OCI-LY7 (cell line): ENCODE measurements around the gene VPS45. TPM values are rescaled to one million over a fixed set of nuclear protein-coding genes. Genes with fewer than 3 reads are reported as not detected.
A peak's percentile ranks its signal among the peaks of the same experiment; 100 is the strongest.

Experiments
- BruUV-seq: library from RNA; stranded (reverse); fragments of 400-500 nt; replicated peaks from 2 replicates; lab custom pipeline; 2021; lab: Mats Ljungman, UMichigan
- CTCF ChIA-PET: fragments of 300-600 bp; sonication (Branson Sonifier 250); formaldehyde crosslinking; loops from one replicate; lab custom pipeline; 2022; ENCODE audit warnings: antibody characterized with exemption; ENCODE audit not compliant: unreplicated experiment; lab: Charles Lee
- POLR2A ChIA-PET: fragments of 300-600 bp; sonication (Branson Sonifier 250); formaldehyde crosslinking; loops from one replicate; lab custom pipeline; 2022; ENCODE audit warnings: antibody characterized with exemption; lab: Charles Lee
- DNase-seq: peaks from one replicate; pipeline ENCODE4 v3.0.0-alpha.2; 2015; ENCODE audit warnings: low spot score
- H2AFZ ChIP-seq: fragments of 200-600 bp; sonication (generic), shearing (Covaris generic); 2 replicates; pipeline ENCODE4 v1.6.1; 2014; ENCODE audit warnings: mild to moderate bottlenecking, antibody characterized with exemption, low read length, moderate library complexity
- H3K27ac ChIP-seq: fragments of 200-600 bp; sonication (generic); 2 replicates; pipeline ENCODE4 v1.5.1; 2014; ENCODE audit warnings: mixed run types, low read depth, mild to moderate bottlenecking, moderate library complexity, low read length, inconsistent platforms; ENCODE audit not compliant: poor library complexity, severe bottlenecking
- H3K36me3 ChIP-seq: fragments of 200-600 bp; sonication (generic); 2 replicates; pipeline ENCODE4 v1.6.1; 2014; ENCODE audit warnings: mild to moderate bottlenecking, antibody characterized with exemption, low read length, moderate library complexity, mixed read lengths; ENCODE audit not compliant: insufficient read depth
- H3K4me1 ChIP-seq: fragments of 200-600 bp; sonication (generic); 2 replicates; pipeline ENCODE4 v1.5.1; 2014; ENCODE audit warnings: mild to moderate bottlenecking, low read length; ENCODE audit not compliant: insufficient read depth, poor library complexity, severe bottlenecking
- H3K4me2 ChIP-seq: fragments of 200-600 bp; sonication (generic); 2 replicates; pipeline ENCODE4 v1.6.1; 2014; ENCODE audit warnings: mild to moderate bottlenecking, low read length
- H3K4me3 ChIP-seq: fragments of 200-600 bp; sonication (generic); 2 replicates; pipeline ENCODE4 v1.5.1; 2014; ENCODE audit warnings: mild to moderate bottlenecking, low read depth, low read length; ENCODE audit not compliant: poor library complexity, severe bottlenecking
- H3K79me2 ChIP-seq: fragments of 200-600 bp; sonication (generic); 2 replicates; pipeline ENCODE4 v1.6.1; 2016; ENCODE audit warnings: low read depth, mild to moderate bottlenecking, low read length, moderate library complexity, mixed read lengths; ENCODE audit not compliant: insufficient read depth
- H3K9me2 ChIP-seq: fragments of 200-600 bp; sonication (generic); 2 replicates; pipeline ENCODE4 v1.6.1; 2016; ENCODE audit warnings: mild to moderate bottlenecking, low read length, mixed read lengths; ENCODE audit not compliant: insufficient read depth
- H3K9me3 ChIP-seq: fragments of 200-600 bp; sonication (generic); 2 replicates; pipeline ENCODE4 v1.6.1; 2014; ENCODE audit warnings: mild to moderate bottlenecking, mixed run types, low read length, mixed read lengths
- H4K20me1 ChIP-seq: fragments of 200-600 bp; sonication (generic); 2 replicates; pipeline ENCODE4 v1.6.1; 2014; ENCODE audit warnings: mild to moderate bottlenecking, antibody characterized with exemption, low read length, moderate library complexity, mixed read lengths; ENCODE audit not compliant: insufficient read depth
- EZH2phosphoT487 ChIP-seq: fragments of 200-600 bp; sonication (generic); IDR thresholded peaks from 2 replicates; pipeline ENCODE4 v1.6.1; 2018; ENCODE audit warnings: low read depth, borderline replicate concordance, mild to moderate bottlenecking, mixed run types, antibody characterized with exemption, low read length, moderate library complexity, mixed read lengths
- intact Hi-C: fragments of 100-400 bp; cut with micrococcal nuclease; formaldehyde crosslinking; loops from one replicate; pipeline ENCODE4 v1.10.0; 2022; ENCODE audit not compliant: unreplicated experiment
- total RNA-seq, 2 experiments: library from RNA; depleted of rRNA in 1 of 2; stranded (reverse); fragments of >200 nt in 1 of 2; shearing (Covaris generic) in 1 of 2; gene quantifications; 2 replicates each; pipeline ENCODE4 v1.2.3, GENCODE V29; 2014 to 2022
- TF ChIP-seq, protein P1 (sequence below): fragments of 200-600 bp; sonication (generic); conservative IDR thresholded peaks from 2 replicates; pipeline ENCODE4 v1.5.1; 2014; ENCODE audit warnings: mild to moderate bottlenecking, antibody characterized with exemption, low read length, moderate library complexity, mixed read lengths

VPS45 gene
- total RNA-seq, 2 experiments from 2014 or later, result 40.2 to 54.4 TPM

GRCh38 chr1:150187560-150187931 is 120.0 kb downstream of the VPS45 start:
- H3K27ac ChIP-seq, result no peak overlapping the region
- ChIA-PET CTCF (interaction anchor here (0.9 to 1.4 kb wide), 4 partner anchors 17 to 120 kb away, joined by 3 to 6 read pairs (median 4); partner anchors contain the start of gene VPS45), POLR2A (interaction anchor here (0.6 to 1.7 kb wide), 9 partner anchors 30 to 300 kb away, joined by 3 to 18 read pairs (median 3); a partner anchor contains a TSS)
- H3K4me2 ChIP-seq, result no peak overlapping the region
- H4K20me1 ChIP-seq, result no peaks in the 10 kb centered on the region; the same call in 1 of the 2 replicates
- H2AFZ ChIP-seq, result peak overlapping the region; percentile 27
- H3K4me3 ChIP-seq, result no peak overlapping the region
- no peaks in the 10 kb centered on the region for H3K36me3 ChIP-seq
- no peak for DNase-seq
- H3K79me2 ChIP-seq, result no peaks in the 10 kb centered on the region
- H3K4me1 ChIP-seq, result peaks cover 11% of the 10 kb centered on the region
- no peaks in the 10 kb centered on the region for H3K9me2 ChIP-seq
- intact Hi-C loops, result loop anchor here (1.0 to 5.0 kb wide), 2 partner anchors 225 to 295 kb away; no protein-coding TSS in a partner anchor
- no TSS peak for BruUV-seq
- no peak for TF ChIP-seq EZH2phosphoT487
- TF ChIP-seq, protein P1, sequence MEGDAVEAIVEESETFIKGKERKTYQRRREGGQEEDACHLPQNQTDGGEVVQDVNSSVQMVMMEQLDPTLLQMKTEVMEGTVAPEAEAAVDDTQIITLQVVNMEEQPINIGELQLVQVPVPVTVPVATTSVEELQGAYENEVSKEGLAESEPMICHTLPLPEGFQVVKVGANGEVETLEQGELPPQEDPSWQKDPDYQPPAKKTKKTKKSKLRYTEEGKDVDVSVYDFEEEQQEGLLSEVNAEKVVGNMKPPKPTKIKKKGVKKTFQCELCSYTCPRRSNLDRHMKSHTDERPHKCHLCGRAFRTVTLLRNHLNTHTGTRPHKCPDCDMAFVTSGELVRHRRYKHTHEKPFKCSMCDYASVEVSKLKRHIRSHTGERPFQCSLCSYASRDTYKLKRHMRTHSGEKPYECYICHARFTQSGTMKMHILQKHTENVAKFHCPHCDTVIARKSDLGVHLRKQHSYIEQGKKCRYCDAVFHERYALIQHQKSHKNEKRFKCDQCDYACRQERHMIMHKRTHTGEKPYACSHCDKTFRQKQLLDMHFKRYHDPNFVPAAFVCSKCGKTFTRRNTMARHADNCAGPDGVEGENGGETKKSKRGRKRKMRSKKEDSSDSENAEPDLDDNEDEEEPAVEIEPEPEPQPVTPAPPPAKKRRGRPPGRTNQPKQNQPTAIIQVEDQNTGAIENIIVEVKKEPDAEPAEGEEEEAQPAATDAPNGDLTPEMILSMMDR, result peak; percentile 46
- no peaks in the 10 kb centered on the region for H3K9me3 ChIP-seq

DNA sequence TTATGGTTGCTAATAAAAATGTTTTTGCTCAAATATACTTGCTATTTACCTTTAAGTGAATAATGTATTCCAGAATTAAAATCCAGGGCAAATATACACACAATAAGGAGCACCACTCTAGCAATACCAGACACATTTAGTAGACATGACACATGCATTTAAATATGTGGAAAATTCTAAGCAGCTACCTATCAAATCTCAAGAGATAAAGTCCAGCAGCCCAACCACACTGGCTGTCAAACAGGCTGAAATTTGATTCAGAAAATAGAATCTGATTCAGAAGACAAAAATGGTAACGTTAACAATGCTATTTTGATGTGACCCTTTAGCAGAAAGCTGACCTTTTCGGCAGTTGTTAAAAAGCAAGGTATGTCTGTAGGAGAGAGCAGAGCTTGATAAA is 124.4 kb downstream of the VPS45 start:
- BruUV-seq, result no TSS peak
- Histone ChIP-seq H2AFZ (no peak overlapping the region), H3K9me2 (no peaks in the 10 kb centered on the region), H3K36me3 (no peaks in the 10 kb centered on the region), H3K9me3 (no peaks in the 10 kb centered on the region), H3K4me2 (no peak overlapping the region), H3K4me3 (no peak overlapping the region), H3K4me1 (peaks cover 7% of the 10 kb centered on the region), H3K79me2 (no peaks in the 10 kb centered on the region), H3K27ac (no peak overlapping the region), H4K20me1 (no peaks in the 10 kb centered on the region; the same call in 1 of the 2 replicates)
- no peak for DNase-seq
- intact Hi-C loops, result no loop called here
- CTCF ChIA-PET, result no interaction called here
- POLR2A ChIA-PET, result no interaction called here
- TF ChIP-seq EZH2phosphoT487, result no peak
- TF ChIP-seq, protein P1, result no peak

- Histone ChIP-seq H3K9me2 (no peaks in the 10 kb centered on the region), H3K36me3 (no peaks in the 10 kb centered on the region), H3K79me2 (no peaks in the 10 kb centered on the region), H3K4me2 (no peak overlapping the region), H3K4me1 (no peaks in the 10 kb centered on the region), H3K9me3 (no peaks in the 10 kb centered on the region), H3K27ac (no peak overlapping the region), H3K4me3 (no peak overlapping the region), H4K20me1 (no peaks in the 10 kb centered on the region), H2AFZ (no peak overlapping the region)
- CTCF ChIA-PET, result no interaction called here
- TF ChIP-seq EZH2phosphoT487, result no peak
- TF ChIP-seq, protein P1, result no peak
- no peak for DNase-seq
- BruUV-seq, result no TSS peak
- intact Hi-C loops, result no loop called here
- POLR2A ChIA-PET, result interaction anchor here (0.7 kb wide), 1 partner anchor 22 kb away, joined by 3 read pairs; no protein-coding TSS in a partner anchor
Measured at GRCh38 chr1:150194381-150195031, 126.9 kb downstream of the VPS45 start.
